Fibroblast of villous mesenchyme (primary cell): ENCODE data around the gene IRAK2. TPM values are rescaled to one million over a fixed set of nuclear protein-coding genes. Genes with fewer than 3 reads are reported as not detected.

Experiments
- DNase-seq: peaks from one replicate; pipeline ENCODE4 v3.0.0-alpha.2; 2010; ENCODE audit warnings: low read depth
- H3K4me3 ChIP-seq: 2 replicates; pipeline ENCODE4 v1.5.1; 2011; ENCODE audit warnings: low read depth, mild to moderate bottlenecking, low read length
- CTCF ChIP-seq: IDR thresholded peaks from 2 replicates; pipeline ENCODE4 v1.5.1; 2012; ENCODE audit warnings: low read depth, mild to moderate bottlenecking, low read length; ENCODE audit not compliant: insufficient read depth
- total RNA-seq: library from RNA; depleted of rRNA; stranded (reverse); fragments of >200 nt; gene quantifications from 2 replicates; pipeline ENCODE4 v1.2.3, GENCODE V29; 2012

The IRAK2 gene
- total RNA-seq, 1 donor: 8.2 TPM

DNA sequence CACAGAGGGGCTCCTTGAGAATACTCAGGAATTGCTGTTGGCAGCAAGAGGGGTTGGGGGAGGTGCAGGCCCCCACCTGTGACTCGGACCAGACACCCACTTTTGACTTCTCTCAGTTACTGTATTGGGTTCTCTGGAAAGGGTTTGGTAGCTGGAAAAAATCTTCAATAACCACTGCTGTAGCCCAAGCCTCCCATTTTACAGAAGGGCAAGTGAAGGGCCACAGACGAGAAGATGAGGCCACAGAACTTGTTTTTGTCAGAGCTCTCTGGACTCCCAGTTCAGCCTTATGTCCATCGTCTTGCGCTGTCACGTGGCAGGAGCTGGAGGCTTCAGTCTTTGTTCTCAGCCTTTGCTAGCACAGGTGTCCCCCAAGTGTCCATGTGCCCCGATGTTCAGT, 70.8 kb downstream of the IRAK2 start:
- TF ChIP-seq CTCF: no peak
- no peak overlapping the region for H3K4me3 ChIP-seq
- no peak for DNase-seq

DNA sequence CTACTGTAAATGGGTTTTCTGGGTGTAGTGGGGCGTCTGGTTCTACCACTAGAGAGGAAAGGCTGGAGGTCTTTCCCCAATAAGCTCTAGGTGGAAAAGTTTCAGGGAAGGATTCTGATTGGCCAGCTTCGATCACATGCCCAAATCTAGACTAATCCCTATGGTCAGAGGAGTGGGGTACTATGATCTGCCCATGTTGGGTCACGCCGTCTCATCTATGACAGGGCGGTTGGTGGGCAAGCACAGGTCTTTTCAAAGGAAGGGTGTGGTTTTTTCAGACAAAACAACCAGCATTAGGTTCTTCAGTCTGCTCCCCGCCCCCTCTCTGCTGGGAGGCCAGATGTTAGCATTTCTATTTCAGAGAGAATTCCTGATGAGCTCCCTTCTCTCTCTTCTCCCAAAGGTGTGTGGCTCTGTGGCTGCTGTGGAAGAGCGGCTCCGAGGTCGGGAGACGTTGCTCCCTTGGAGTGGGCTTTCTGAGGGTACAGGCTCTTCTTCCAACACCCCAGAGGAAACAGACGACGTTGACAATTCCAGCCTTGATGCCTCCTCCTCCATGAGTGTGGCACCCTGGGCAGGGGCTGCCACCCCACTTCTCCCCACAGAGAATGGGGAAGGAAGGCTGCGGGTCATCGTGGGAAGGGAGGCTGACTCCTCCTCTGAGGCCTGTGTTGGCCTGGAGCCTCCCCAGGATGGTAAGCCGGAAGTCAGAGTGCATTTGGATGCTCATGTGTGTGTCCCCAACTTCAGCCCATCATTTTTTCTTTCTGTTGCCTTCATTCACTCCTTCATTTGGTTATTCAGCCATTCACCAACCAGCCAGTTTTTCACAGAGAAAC, 73.8 kb downstream of the IRAK2 start:
- H3K4me3 ChIP-seq: no peak overlapping the region
- DNase-seq: no peak
- TF ChIP-seq CTCF: no peak

- H3K4me3 ChIP-seq: no peak overlapping the region
- no peak for DNase-seq
- TF ChIP-seq CTCF: no peak
Measured at GRCh38 chr3:10240799-10241198, 76.1 kb downstream of the IRAK2 start.

DNA sequence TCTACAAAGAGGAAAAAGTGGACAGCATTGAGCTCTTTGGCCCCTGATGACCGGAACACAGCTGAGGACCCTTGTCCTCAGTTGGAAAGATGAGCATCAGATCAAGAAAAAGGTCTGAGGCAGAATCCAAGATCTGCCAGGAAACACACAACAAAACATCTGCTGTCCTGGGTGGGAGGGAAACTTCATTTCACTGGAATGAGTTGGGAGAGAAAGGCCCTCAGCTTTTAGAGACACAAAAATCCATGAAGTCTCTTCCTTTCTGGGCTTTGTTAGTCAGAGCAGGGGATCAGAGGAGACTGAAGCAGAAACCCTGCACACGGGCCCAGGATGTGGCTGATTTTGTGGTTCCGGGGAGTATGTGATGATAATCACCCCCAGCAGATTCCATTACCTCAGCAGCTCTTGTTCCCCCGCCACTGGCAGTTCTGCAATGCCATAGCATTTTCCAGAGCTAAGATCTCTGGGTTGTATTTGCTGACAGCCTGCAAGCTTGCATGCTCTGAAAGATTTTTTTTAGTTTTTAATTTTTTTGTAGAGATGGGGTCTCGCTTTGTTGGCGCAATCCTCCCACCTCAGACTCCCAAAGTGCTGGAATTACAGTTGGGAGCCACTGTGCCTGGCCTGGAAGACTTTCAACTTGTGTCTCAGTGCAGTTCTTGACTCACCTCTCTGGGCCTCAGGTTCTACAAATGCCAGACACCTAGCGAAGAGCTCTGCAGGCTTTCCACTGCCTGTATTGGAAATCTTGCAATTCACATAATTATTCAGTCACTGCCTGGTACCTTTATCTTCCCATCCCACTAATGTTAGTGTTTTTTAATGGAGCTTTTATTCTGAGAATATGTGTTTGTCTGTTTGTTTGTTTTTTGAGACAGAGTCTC, 77.7 kb downstream of the IRAK2 start:
- no peak for TF ChIP-seq CTCF
- no peak overlapping the region for H3K4me3 ChIP-seq
- DNase-seq: no peak

DNA sequence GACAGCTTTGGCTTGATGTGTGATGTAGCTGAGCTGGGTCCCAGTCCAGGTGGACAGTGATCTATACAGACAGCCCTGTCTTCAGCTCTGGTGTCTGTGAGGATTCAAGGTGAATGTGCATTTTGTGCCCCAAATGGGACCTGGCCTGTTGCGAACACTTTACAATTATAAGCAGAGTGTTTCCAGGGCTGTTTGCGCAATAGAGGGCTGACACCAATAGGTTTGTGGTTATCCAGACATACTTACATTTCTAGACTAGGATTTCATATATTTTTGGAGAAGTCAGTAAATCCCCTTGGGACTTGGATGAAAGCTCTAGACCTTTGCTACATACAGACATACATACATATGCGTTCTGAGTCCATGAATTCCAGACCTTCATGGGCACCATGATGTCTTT, 79.3 kb downstream of the IRAK2 start:
- H3K4me3 ChIP-seq: no peak overlapping the region
- DNase-seq: no peak
- TF ChIP-seq CTCF: no peak

DNA sequence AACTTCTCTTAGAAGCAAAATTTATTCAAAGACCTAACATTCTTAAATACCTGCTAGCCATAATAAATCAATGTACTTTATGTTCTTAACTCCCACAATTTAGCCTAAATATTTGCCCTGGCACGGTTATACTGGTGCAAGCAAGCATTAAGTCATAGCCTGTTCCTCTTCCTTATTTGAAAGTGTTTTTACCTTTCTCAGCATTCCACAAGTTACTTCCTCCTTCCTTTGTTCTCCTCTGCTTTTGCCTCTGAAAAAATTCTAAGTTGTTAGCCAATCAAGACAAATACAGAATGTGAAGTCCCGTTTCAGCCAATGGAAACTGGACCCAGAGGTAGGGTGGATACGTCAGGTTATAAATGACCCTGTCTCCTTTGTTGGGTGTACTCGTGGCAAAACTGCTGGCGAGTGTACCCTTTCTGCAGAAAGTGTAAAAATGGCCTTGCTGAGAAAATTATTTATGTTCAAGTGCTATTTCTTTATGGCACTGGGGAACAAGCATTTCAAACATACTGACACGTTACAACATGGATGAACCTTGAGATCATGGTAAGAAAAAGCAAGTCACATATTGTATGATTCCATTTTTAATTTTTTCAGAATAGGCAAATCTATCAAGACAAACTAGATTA, 80.5 kb downstream of the IRAK2 start:
- DNase-seq: no peak
- H3K4me3 ChIP-seq: no peak overlapping the region
- no peak for TF ChIP-seq CTCF
